Esophagus squamous epithelium (tissue), 5 donors: Measurements from ENCODE around the gene MAS1. TPM values are rescaled to one million over a fixed set of nuclear protein-coding genes. Genes with fewer than 3 reads are reported as not detected.

Experiments
- DNase-seq: peaks from one replicate; lab custom pipeline; 2025; lab: John Stamatoyannopoulos, UW
- H3K27ac ChIP-seq, 4 donors: fragments of 200-600 bp; sonication (generic); one replicate each; pipeline ENCODE4 v1.5.1; 2016 to 2019; ENCODE audit warnings: mild to moderate bottlenecking in 1 of 4
- H3K27me3 ChIP-seq, 4 donors: fragments of 200-600 bp; sonication (generic); 1 replicate in 3 of 4; 2 replicates in 1 of 4; pipeline versions ENCODE4 v1.5.1 to v1.6.0; 2017 to 2021; ENCODE audit warnings: antibody characterized with exemption in 1 of 4
- H3K36me3 ChIP-seq, 3 donors: fragments of 200-600 bp; sonication (generic); one replicate each; pipeline ENCODE4 v1.5.1; 2016 to 2019
- H3K4me1 ChIP-seq, 3 donors: fragments of 200-600 bp; sonication (generic); one replicate each; pipeline ENCODE4 v1.5.1; 2017 to 2019
- H3K4me3 ChIP-seq, 4 donors: fragments of 200-600 bp; sonication (generic); 1 replicate in 3 of 4; 2 replicates in 1 of 4; pipeline ENCODE4 v1.5.1; 2016 to 2019; ENCODE audit warnings: mild to moderate bottlenecking in 2 of 4, moderate library complexity in 1 of 4
- H3K9me3 ChIP-seq, 3 donors: fragments of 200-600 bp; sonication (generic); one replicate each; pipeline ENCODE4 v1.5.1; 2016 to 2019
- POLR2A ChIP-seq, 4 donors: fragments of 450-650 bp; IDR thresholded peaks; one replicate each; pipeline ENCODE4 v1.6.1; 2017; ENCODE audit warnings: antibody characterized with exemption in 4 of 4, mild to moderate bottlenecking in 4 of 4, moderate library complexity in 3 of 4
- WGBS, 2 donors: methylation state at CpG; one replicate each; pipeline ENCODE4 v1.1.5; 2018; 5-methylcytosine and 5-hydroxymethylcytosine counted together
- intact Hi-C: fragments of 100-400 bp; cut with DNase I; formaldehyde crosslinking; loops from one replicate; pipeline ENCODE4 v1.15.0; 2022
- total RNA-seq, 4 donors: library from RNA; depleted of rRNA; stranded (reverse); fragments of >200 nt; gene quantifications; one replicate each; pipeline ENCODE4 v1.1.0, GENCODE V29; 2016
- TF ChIP-seq, protein P1 (sequence below), 6 experiments: fragments of 450-650 bp in 4 of 6; fragments of 200-600 bp in 2 of 6; sonication (generic) in 2 of 6; IDR thresholded peaks; one replicate each; pipeline ENCODE4 v1.5.1; 2016 to 2019; ENCODE audit warnings: antibody characterized with exemption in 6 of 6, mild to moderate bottlenecking in 4 of 6, moderate library complexity in 4 of 6
- donor health status: DM: yes; HTN: yes; CAD: no.

MAS1 gene
- total RNA-seq, 4 donors from 2014 or later, result not detected

DNA sequence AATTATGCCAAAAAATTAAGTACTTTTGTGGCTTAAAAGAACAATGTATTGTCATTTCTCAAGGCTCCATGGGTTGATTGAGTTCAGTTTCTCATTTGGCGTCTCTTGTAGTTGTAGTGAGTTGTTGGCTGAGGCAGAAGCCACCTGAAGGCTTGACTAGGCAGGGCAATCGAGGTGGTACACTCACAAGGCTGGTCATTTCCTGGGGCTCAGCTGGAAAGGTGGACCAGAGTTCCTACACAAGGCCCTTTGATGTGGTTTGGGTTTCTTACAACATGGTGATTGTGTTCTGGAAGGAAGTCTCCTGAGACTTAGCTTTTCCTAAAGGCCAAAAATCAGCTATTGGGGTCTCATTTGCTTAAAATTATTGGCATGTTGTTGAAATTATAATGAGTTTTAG is 22.6 kb downstream of the MAS1 start:
- no peak overlapping the region for H3K4me3 ChIP-seq

DNA sequence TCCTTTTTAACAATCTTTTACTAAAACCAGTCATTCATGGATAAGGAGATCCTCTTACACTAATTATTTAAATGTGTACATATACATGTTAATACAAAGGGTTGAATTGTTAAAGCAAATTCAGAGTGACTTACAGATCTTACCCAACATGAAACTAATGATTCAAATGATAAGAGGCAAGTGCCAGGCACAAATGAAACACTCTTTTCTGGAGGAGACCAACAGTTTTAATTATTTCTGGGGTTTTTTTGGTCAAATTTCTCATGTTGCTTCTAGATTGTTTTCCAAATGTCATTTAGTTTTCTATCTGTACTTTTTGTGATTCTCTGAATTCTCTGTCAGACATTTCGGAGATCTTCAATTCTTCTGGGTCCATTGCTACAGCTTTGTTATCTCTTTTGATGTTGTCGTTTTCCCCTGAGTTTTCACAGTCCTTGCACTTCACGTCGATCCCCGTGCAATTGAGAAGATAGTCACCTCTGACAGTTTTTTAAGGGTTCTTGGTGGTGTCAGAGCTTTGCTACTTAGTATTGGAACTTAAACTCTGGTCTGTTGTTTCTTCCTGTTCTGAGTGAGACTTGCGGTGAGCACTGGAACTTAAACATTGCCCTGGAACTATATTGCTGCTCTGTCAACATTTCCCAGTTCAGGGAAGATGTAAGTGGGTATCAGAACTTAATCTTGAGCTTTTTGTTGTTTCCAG is 23.2 kb downstream of the MAS1 start:
- Histone ChIP-seq H3K36me3 (no peaks in the 10 kb centered on the region), H3K27ac (no peak overlapping the region), H3K4me1 (peaks cover 3 to 14% (median 7%) of the 10 kb centered on the region in 3 donors), H3K9me3 (no peaks in the 10 kb centered on the region), H3K27me3 (peaks cover 0 to 45% (median 0%) of the 10 kb centered on the region in 4 donors), H3K4me3 (no peak overlapping the region)
- intact Hi-C loops, result no loop called here
- DNase-seq, result no peak
- TF ChIP-seq POLR2A (IDR thresholded peaks at IDR 0.05), result no peak
- TF ChIP-seq, protein P1, sequence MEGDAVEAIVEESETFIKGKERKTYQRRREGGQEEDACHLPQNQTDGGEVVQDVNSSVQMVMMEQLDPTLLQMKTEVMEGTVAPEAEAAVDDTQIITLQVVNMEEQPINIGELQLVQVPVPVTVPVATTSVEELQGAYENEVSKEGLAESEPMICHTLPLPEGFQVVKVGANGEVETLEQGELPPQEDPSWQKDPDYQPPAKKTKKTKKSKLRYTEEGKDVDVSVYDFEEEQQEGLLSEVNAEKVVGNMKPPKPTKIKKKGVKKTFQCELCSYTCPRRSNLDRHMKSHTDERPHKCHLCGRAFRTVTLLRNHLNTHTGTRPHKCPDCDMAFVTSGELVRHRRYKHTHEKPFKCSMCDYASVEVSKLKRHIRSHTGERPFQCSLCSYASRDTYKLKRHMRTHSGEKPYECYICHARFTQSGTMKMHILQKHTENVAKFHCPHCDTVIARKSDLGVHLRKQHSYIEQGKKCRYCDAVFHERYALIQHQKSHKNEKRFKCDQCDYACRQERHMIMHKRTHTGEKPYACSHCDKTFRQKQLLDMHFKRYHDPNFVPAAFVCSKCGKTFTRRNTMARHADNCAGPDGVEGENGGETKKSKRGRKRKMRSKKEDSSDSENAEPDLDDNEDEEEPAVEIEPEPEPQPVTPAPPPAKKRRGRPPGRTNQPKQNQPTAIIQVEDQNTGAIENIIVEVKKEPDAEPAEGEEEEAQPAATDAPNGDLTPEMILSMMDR (IDR thresholded peaks at IDR 0.05), result no peak
- 80 to 96% methylated on average over 5 to 6 of the region's 6 CpGs for WGBS, 2 donors

More for the DNA sequence above, 22.6 kb downstream of the MAS1 start:
- Histone ChIP-seq H3K27me3 (peaks cover 0 to 52% (median 0%) of the 10 kb centered on the region in 4 donors), H3K4me1 (peaks cover 3 to 14% (median 7%) of the 10 kb centered on the region in 3 donors), H3K9me3 (no peaks in the 10 kb centered on the region), H3K36me3 (no peaks in the 10 kb centered on the region), H3K27ac (no peak overlapping the region)
- TF ChIP-seq, protein P1 (IDR thresholded peaks at IDR 0.05), result no peak
- TF ChIP-seq POLR2A (IDR thresholded peaks at IDR 0.05), result no peak
- WGBS, 2 donors, result 57 to 80% methylated on average over 1 to 2 of the region's 2 CpGs
- intact Hi-C loops, result no loop called here
- DNase-seq, result no peak

DNA sequence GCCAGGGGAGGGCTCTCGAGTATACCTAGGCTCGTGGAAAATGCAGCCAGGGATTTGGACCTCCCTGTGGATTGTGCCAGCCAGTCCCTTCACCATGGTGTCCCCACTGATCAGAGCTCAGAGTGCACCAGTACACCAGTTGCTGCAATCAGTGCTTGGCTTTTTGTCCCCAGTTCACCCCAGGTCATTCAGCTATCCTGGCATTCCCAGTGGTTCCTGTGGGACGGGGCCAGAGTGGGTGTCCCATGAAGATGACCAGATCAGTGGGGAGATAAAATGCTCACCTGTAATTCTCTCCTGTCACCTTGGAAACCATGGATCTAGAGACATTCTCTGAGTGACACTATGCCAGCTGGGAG is 23.8 kb downstream of the MAS1 start:
- no peak overlapping the region for H3K4me3 ChIP-seq
- no peak for TF ChIP-seq POLR2A (IDR thresholded peaks at IDR 0.05)
- TF ChIP-seq, protein P1 (IDR thresholded peaks at IDR 0.05), result no peak
- DNase-seq, result no peak
- H3K27me3 ChIP-seq, result peaks cover 0 to 40% (median 0%) of the 10 kb centered on the region in 4 donors
- peaks cover 3 to 14% (median 7%) of the 10 kb centered on the region in 3 donors for H3K4me1 ChIP-seq
- intact Hi-C loops, result no loop called here
- H3K9me3 ChIP-seq, result no peaks in the 10 kb centered on the region
- no peak overlapping the region for H3K27ac ChIP-seq
- H3K36me3 ChIP-seq, result no peaks in the 10 kb centered on the region
- 84% methylated on average over 3 of the region's 3 CpGs; no CpG with 5 or more reads in 1 of the 2 donors for WGBS, 2 donors

DNA sequence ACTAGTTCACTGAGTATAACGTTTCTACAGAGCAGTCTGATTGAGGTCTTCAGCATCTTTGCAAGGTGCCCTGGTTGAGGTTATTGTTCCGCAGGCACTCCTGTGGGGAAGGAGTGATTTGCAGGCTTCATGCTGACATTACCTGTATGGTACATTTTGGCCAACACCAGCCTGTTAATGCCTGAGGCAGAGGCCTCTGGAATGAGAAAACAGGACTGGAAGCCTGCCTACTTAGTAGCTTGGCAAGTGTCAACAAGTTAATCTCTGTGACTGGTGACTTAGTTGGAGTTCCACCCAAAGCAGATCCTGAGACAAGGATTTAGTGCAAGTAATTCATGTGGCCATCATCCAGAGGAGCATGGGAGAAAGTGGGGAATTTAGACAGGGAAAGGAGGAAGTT is 24.6 kb downstream of the MAS1 start:
- 37 to 51% methylated on average over 2 of the region's 2 CpGs for WGBS, 2 donors
- no peak overlapping the region for H3K27ac ChIP-seq
- intact Hi-C loops, result no loop called here
- no peak for TF ChIP-seq POLR2A (IDR thresholded peaks at IDR 0.05)
- TF ChIP-seq, protein P1 (IDR thresholded peaks at IDR 0.05), result peak in 1 of 6 experiments; percentile 25
- DNase-seq, result no peak
- no peak overlapping the region for H3K4me3 ChIP-seq
- H3K9me3 ChIP-seq, result no peaks in the 10 kb centered on the region
- H3K4me1 ChIP-seq, result peaks cover 3 to 14% (median 7%) of the 10 kb centered on the region in 3 donors
- H3K27me3 ChIP-seq, result peaks cover 0 to 32% (median 0%) of the 10 kb centered on the region in 4 donors
- no peaks in the 10 kb centered on the region for H3K36me3 ChIP-seq

DNA sequence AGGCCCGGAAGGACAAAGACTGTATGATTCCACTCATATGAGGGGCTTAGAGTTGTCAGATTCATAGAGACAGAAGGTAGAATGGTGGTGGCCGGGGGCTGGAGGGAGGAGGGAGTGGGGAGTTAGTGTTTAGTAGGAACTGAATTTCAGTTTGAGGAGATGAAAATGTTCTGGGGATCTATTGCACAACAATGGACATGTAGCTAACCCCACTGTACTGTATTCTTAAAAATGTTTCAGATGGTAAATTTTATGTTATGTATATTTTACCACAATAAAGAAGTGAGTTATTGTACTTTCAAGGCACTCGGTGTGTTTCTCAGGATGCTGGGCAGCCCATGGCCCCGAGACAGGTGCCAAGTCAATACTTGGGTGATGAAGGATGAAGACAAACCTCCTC is 25.4 kb downstream of the MAS1 start:
- H3K27ac ChIP-seq, result no peak overlapping the region
- intact Hi-C loops, result no loop called here
- peaks cover 3 to 14% (median 7%) of the 10 kb centered on the region in 3 donors for H3K4me1 ChIP-seq
- H3K4me3 ChIP-seq, result no peak overlapping the region
- DNase-seq, result no peak
- TF ChIP-seq, protein P1 (IDR thresholded peaks at IDR 0.05), result no peak
- no peaks in the 10 kb centered on the region for H3K9me3 ChIP-seq
- no peaks in the 10 kb centered on the region for H3K36me3 ChIP-seq
- 89 to 94% methylated on average over 4 of the region's 4 CpGs for WGBS, 2 donors
- H3K27me3 ChIP-seq, result peaks cover 0 to 25% (median 0%) of the 10 kb centered on the region in 4 donors
